Measurements from ENCODE around the gene KCNK1.
"Not testable (repeated sequence)": the region's sequence is repeated elsewhere in the genome, so short reads cannot be mapped to it uniquely, and the experiment has no call there.

KCNK1 gene

GRCh38 chr1:233670363-233670762 is 56.5 kb downstream of the KCNK1 start:
- not testable (repeated sequence) for DNase-seq

DNA sequence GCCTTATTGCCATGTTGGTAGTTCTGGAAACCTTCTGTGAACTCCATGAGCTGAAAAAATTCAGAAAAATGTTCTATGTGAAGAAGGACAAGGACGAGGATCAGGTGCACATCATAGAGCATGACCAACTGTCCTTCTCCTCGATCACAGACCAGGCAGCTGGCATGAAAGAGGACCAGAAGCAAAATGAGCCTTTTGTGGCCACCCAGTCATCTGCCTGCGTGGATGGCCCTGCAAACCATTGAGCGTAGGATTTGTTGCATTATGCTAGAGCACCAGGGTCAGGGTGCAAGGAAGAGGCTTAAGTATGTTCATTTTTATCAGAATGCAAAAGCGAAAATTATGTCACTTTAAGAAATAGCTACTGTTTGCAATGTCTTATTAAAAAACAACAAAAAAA is 57.4 kb downstream of the KCNK1 start:
- DNase-seq = no peak

DNA sequence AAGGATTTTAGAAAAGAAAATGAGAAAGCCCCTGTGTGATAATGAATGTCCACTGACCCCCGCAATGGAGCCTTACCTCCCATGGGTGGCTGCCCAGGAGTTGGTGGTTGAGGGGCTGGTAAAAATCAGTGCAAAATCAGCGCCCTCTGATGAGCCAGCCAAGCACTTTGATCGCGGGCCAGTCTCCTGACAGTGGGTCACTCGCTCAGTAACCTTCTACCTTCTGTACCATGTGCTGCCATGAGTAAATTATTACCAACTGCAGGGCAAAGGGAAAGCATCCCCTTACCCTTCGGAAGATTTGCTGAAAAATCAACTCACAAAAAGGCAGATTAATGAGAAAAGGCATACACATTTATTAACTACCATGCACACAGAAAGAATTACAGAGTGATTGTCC is 58.8 kb downstream of the KCNK1 start:
- DNase-seq = no peak

DNA sequence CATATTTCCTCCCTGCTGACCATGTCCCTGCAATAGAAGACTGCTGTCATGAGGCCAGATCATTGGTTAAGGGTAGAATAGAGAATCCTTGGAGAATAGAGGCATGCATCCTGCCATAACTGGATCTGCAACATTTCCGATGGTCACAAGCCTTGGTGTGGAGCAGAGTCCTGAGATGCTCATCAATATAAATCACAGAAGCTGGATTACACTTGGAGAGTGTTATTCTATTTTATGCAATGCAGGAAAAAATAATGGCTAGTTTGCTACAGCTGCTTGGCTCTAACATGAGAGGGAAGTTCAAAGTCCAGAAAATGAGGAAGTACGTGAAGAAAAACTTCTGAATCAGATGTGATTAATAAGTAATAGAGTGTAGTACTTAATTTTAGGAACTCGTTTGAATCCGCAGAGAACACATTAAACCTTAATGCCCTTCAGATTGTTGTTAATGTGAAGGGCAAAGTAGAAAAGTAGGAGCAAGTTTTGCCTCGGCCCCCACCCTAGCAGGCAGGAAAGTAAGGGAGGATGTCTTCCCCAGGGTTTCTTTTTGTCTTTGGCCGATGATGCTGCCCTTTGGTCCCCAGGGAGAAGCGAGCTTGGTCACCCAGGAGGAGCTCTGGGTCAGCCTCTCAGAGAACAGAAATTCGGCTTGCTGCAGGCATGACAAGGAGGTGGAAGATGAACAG is 59.5 kb downstream of the KCNK1 start:
- DNase-seq = no peak

DNA sequence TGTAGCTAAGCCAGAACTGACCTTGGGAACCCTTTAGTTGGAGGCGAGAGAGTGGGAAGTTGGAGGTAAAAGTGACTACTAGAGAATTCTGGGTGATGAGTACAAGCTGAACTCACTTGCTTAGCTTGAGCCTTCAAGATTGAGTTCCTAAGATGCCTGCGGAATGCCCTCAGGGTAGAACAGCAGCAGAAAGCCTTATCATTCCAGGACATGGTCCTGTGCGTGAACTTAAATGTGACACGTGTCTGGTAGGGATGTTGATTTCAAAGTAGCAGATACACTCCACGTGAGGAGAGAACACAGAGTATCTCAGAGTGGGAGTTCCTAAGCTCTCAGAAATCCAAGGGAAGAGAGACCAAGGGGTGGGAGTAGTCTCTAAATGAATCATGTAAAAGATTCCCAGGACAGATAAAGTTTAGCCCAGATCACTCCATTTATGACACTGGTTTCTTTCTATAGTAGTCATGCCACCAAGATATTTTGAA is 60.1 kb downstream of the KCNK1 start:
- DNase-seq = no peak

DNA sequence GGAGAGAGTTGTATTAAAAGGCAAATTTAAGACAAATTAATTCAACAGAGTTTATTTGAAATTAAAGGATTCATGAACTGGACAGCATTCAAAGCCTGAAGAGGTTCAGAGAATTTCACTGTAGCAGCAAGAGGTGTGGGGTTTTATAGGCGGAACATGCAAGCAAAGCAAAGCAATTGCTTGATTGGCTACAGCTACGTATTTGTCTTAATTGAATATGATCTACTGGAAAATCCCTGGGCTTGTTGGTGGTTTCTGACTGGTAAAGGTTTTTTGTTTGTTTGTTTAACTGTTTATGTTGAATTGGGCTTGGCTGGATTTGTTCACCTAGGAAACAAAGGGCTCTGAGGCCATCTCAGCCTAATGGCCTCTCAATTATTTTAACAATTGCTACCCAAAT is 61.5 kb downstream of the KCNK1 start:
- DNase-seq = no peak

DNA sequence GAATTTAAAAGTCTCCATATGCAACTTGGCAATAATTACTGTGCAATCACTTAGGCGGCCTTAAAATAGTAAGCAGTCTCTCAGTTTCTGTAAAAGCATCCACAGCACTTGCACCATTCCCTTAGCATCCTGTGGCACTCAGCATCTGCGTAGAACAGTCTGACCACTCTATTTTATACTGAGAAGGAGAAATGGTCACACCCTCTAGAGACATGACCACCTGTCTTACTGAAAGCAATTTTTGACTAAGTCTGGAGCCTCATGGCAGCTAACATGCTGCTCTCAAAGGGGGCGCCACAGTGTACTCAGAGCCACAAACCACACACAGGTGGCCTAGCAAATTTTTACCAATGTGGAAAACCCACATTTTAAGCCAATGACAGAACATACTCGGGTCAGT is 62.0 kb downstream of the KCNK1 start:
- no peak for DNase-seq

DNA sequence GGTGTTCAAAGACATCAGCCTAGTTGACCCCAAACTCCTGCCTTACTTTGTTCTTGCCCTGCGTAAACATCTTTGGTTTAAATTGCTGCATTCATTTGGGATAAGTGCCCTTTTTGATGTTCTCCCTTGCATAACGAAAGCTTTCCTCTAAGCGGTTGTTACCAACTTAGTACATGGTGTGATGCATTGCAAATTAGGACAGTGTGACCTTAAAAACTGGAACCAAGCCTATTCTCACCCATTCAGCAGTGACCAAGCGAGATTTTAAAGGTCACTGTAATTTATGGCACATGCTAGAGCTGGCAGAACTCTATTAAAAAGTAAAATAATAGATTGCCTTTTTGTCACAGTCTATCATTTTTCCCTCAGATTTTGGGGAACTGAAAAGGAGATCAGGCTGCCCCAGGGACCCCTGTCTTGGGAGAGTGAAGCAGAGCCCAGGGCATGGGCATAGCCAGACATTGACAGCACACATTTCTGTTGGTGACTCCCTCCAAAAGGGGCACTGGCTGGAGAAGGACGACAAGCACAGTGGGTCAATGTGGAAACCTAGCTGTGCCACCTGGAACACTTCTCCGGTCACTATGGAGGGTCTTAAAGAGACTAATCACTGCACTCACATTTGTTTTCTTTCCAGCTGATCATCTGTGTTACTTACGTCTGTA is 63.9 kb downstream of the KCNK1 start:
- no peak for DNase-seq

DNA sequence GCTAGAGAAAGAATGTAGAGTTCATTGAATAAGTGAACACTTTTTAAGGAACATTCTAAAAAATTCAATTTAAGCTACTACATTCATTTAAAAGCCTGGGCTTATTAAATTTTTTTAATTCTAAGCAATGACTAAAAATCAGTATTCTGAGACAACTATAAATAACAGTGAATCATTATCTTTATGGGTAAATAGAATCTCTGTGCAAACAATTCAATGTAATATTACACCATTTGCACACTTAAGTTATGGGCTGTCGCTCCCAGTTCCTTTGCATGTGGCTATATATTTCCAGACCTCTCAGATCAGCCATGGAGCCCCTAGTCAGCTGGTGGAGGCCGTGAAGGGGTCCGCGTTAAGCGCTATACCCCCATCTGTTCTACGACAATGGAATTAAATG is 65.1 kb downstream of the KCNK1 start:
- DNase-seq = no peak

GRCh38 chr1:233679591-233680373 is 65.9 kb downstream of the KCNK1 start:
- DNase-seq = no peak

DNA sequence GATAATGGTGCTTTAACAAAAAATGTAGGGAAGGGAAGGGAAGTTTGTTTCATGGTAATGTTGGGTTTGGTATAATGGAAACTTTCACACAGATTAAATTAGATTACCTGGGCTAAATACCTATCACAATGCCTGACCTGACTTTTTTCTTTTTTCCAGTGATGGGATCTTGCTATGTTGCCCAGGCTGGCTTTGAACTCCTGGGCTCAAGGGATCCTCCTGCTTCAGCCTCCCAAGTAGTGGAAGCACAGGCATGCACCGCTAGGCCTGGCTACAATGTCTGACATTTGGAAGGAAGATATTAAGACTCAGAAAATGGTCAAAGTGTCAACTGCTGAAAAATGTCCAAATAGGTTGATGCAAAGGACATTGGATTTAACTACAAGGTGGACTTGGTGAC is 67.4 kb downstream of the KCNK1 start:
- DNase-seq = no peak

- not testable (repeated sequence) for DNase-seq
Measured at GRCh38 chr1:233686653-233687052, 72.7 kb downstream of the KCNK1 start.

DNA sequence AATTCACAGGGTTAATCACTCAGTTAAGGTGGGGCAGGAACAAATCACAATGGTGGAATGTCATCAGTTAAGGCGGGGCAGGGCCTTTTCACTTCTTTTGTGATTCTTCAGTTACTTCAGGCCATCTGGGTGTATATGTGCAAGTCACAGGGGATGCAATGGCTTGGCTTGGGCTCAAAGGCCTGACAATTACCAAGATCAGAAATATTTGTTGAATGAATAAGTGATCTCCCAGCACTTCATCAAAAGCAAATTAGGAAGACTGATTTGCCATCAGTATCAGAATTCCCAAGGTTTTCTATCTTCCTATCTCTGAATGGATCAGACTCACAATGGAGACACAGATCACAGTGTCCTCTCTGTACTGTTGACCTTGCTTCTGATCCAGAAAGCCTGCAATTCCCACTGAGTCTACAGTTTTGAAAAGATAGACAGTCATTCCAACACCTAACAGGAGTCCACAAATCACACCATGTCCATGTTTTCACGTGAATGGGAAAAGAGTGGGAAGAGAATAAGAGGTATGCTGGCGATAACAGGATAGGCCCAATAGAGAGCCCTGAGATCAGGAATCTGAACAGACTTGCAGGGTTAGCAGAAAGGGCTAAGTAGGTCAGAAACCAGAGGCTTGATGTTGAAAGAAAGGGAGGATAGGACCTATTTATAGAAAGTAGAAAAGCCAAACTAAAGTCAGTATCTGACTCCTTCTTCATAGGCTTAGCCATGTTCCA is 75.3 kb downstream of the KCNK1 start:
- DNase-seq = no peak

DNA sequence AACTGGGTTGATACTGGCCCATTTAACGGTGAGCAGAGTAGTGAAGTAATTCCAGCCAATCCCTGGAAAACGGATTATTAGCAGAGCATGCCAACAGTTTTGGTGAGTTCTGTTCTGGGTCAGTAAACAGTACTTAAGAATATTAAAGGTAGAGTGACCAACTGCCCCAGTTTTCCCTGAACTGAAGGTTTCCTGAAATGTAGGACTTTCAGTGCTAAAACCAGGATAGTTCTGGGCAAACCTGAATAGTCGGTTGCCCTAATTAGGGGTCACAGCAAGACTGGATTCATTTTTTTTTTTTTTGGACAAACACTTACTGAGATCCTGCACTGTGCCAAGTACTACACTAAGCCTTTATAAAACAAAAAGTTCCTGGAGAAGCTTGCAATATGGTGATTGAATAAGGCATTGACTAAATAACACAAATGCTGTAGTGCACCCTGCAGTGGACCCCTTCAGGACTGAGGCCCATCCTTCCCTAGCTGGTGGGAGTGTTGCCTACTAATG is 75.9 kb downstream of the KCNK1 start:
- DNase-seq = no peak

DNA sequence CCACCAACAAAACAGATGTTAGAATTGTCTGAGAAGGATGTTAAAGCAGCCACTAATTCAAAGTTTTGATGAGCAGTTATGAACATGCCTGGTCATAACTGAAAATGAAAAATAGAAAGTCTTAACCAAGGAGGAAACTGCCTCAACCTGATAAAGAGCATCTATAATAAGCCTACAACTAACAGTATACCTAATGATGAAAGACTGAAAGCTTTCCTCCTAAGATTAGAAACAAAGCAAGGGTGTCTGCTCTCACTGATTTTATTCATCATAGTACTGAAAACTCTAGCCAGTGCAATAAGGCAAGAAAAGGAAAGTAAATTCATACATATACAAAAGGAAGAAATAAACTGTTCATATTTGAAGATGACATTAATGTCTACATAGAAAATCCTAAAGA is 82.0 kb downstream of the KCNK1 start:
- DNase-seq = no peak

DNA sequence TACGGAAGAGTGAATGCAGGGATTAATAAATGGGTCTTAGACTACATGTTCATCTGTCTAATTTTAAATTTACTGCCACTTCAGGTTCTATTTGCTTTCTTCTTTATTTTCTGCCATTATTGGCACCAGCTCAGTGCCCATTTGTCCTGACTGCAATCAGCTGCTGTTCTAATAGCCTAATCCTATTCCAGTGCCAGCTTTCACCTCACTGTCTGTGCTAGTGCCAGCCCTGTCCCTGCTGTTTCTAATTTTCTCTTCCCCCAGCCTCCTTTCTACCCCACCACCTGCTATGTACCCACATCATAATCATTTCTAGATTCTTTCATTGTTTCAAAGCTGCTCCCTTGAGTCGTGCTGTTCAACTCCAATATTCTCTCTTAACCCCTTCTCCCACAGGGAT is 86.4 kb downstream of the KCNK1 start:
- DNase-seq = no peak

GRCh38 chr1:233704170-233704897 is 90.4 kb downstream of the KCNK1 start:
- peak; percentile 43 for DNase-seq

- no peak for DNase-seq
Measured at GRCh38 chr1:233704898-233705723, 91.2 kb downstream of the KCNK1 start.

DNA sequence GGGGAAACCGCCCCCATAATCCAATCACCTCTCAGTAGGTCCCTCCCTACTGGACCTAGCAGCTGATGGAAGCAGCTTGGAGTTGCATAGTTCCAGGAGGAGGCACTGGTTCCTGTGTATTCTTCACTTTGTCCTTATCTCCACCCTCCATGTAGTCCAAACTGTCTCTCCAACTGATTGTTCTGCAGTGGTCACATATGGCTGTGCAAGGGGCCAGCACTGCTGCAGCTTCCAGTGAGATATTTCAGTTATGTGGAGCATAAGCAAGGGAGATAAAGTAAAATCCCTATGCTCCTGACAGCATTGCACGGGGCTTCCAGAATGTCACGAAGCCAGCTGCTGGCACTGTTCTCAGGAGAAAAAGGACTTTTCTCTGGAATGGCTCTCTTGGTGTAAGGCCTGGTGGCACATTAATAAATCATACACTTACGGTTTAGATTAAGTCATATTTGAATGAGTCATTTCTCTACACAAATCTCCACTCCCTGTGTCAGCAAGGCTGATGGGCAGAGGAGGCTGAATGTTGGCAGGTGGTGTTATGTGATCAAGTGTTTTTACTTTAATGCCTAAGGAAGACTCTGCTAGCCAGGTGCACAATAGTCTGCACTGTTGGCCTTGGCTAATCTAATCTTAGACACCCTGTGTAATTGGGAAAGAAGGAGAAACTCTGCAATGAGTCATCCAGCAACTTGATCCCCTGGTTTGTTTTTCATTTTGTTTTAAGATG is 93.4 kb downstream of the KCNK1 start:
- peak; percentile 47 for DNase-seq
